ENCODE measurements around the gene VAMP8.
A peak's percentile ranks its signal among the peaks of the same experiment; 100 is the strongest.

VAMP8 gene

GRCh38 chr2:85596486-85597143 is 19.2 kb downstream of the VAMP8 start:
- peak overlapping the region; percentile 91 for H3K4me3 ChIP-seq (ENCODE audit: insufficient read depth, low read length, poor library complexity, severe bottlenecking)
- H3K27me3 ChIP-seq (ENCODE audit: low read length) = no peaks in the 10 kb centered on the region
- H3F3A ChIP-seq (ENCODE audit: insufficient read depth) = no peaks in the 10 kb centered on the region
- H4K20me1 ChIP-seq (ENCODE audit: low read depth, low read length) = no peaks in the 10 kb centered on the region
- TF ChIP-seq CTCF (IDR thresholded peaks at IDR 0.05; ENCODE audit: insufficient read depth, low read length, poor library complexity, severe bottlenecking) = no peak
- no peak for TF ChIP-seq EZH2phosphoT487 (conservative IDR thresholded peaks at IDR 0.05; ENCODE audit: low read length)
- peak overlapping the region; percentile 86 for H3K9ac ChIP-seq (ENCODE audit: low read length)
- H3K79me2 ChIP-seq (ENCODE audit: insufficient read depth, low read length) = peaks cover 15% of the 10 kb centered on the region
- H3K4me2 ChIP-seq (ENCODE audit: low read depth, low read length, poor library complexity, severe bottlenecking) = peak overlapping the region; percentile 90
- no peaks in the 10 kb centered on the region for H3K36me3 ChIP-seq (ENCODE audit: low read length)
- no peaks in the 10 kb centered on the region for H3K9me3 ChIP-seq (ENCODE audit: insufficient read depth, low read length)
- no peak overlapping the region for H3K27ac ChIP-seq (ENCODE audit: low read depth, low read length)
- no peak overlapping the region for H2AFZ ChIP-seq (ENCODE audit: low read depth, low read length, severe bottlenecking)
- no peaks in the 10 kb centered on the region for H3K9me2 ChIP-seq (replicated peaks; ENCODE audit: insufficient read depth, low read length)

GRCh38 chr2:85597241-85597640 is 19.9 kb downstream of the VAMP8 start:
- TF ChIP-seq EZH2phosphoT487 (conservative IDR thresholded peaks at IDR 0.05; ENCODE audit: low read length) (no peak), CTCF (IDR thresholded peaks at IDR 0.05; ENCODE audit: insufficient read depth, low read length, poor library complexity, severe bottlenecking) (no peak)
- Histone ChIP-seq H3K4me2 (ENCODE audit: low read depth, low read length, poor library complexity, severe bottlenecking) (no peak overlapping the region), H2AFZ (ENCODE audit: low read depth, low read length, severe bottlenecking) (no peak overlapping the region), H3K4me3 (ENCODE audit: insufficient read depth, low read length, poor library complexity, severe bottlenecking) (no peak overlapping the region), H3K27me3 (ENCODE audit: low read length) (no peaks in the 10 kb centered on the region), H3K9me3 (ENCODE audit: insufficient read depth, low read length) (no peaks in the 10 kb centered on the region), H3K9me2 (replicated peaks; ENCODE audit: insufficient read depth, low read length) (no peaks in the 10 kb centered on the region), H4K20me1 (ENCODE audit: low read depth, low read length) (no peaks in the 10 kb centered on the region), H3F3A (ENCODE audit: insufficient read depth) (no peaks in the 10 kb centered on the region), H3K36me3 (ENCODE audit: low read length) (no peaks in the 10 kb centered on the region), H3K9ac (ENCODE audit: low read length) (no peak overlapping the region), H3K79me2 (ENCODE audit: insufficient read depth, low read length) (peaks cover 15% of the 10 kb centered on the region), H3K27ac (ENCODE audit: low read depth, low read length) (no peak overlapping the region)

- Histone ChIP-seq H3K4me2 (ENCODE audit: low read depth, low read length, poor library complexity, severe bottlenecking) (no peak overlapping the region), H3K9me2 (replicated peaks; ENCODE audit: insufficient read depth, low read length) (no peaks in the 10 kb centered on the region), H2AFZ (ENCODE audit: low read depth, low read length, severe bottlenecking) (no peak overlapping the region), H4K20me1 (ENCODE audit: low read depth, low read length) (no peaks in the 10 kb centered on the region), H3K4me3 (ENCODE audit: insufficient read depth, low read length, poor library complexity, severe bottlenecking) (no peak overlapping the region), H3K9me3 (ENCODE audit: insufficient read depth, low read length) (no peaks in the 10 kb centered on the region), H3K27me3 (ENCODE audit: low read length) (no peaks in the 10 kb centered on the region), H3K27ac (ENCODE audit: low read depth, low read length) (no peak overlapping the region), H3K9ac (ENCODE audit: low read length) (no peak overlapping the region), H3K36me3 (ENCODE audit: low read length) (no peaks in the 10 kb centered on the region), H3K79me2 (ENCODE audit: insufficient read depth, low read length) (peaks cover 15% of the 10 kb centered on the region), H3F3A (ENCODE audit: insufficient read depth) (no peaks in the 10 kb centered on the region)
- TF ChIP-seq EZH2phosphoT487 (conservative IDR thresholded peaks at IDR 0.05; ENCODE audit: low read length) (no peak), CTCF (IDR thresholded peaks at IDR 0.05; ENCODE audit: insufficient read depth, low read length, poor library complexity, severe bottlenecking) (no peak)
Observed at GRCh38 chr2:85598594-85599340, 21.4 kb downstream of the VAMP8 start.
